ENCODE results near the gene MPHOSPH10. TPM values are rescaled to one million over a fixed set of nuclear protein-coding genes. Genes with fewer than 3 reads are reported as not detected.

The MPHOSPH10 gene
- polyA plus RNA-seq, 1 of the 3 experiments (the other 2 are of a cell fraction), result 8.7 TPM

DNA sequence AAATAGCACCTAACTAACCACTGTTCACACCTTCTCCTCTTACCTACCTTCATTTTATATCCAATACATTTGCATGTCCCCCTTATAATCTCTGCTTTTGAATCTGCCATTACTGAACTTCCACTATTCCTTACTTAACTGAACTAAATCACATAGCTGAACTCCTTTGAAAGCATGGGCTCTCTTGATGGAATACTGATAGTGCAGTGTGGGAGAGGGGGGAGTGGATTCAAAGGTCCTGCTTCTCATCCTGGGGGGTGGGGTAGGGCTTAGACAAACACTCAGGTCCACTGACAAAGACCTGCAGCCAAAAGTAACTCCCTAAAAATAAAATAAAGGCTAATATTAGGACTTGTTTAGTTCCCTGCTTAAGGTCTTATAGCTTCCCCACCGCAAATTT is 9.0 kb upstream of the MPHOSPH10 start:
- Histone ChIP-seq H4K20me1 (ENCODE audit: insufficient read depth) (no peaks in the 10 kb centered on the region), H2AFZ (ENCODE audit: low read depth) (no peak overlapping the region), H3K9me3 (no peaks in the 10 kb centered on the region), H3K4me3 (ENCODE audit: low read depth in 2 of 2, low read length in 1 of 2) (no peak overlapping the region), H3K4me1 (ENCODE audit: control insufficient read depth in 1 of 2, insufficient read depth in 2 of 2, low read depth in 1 of 2, low read length in 1 of 2) (no peaks in the 10 kb centered on the region), H3F3A (replicated peaks; ENCODE audit: insufficient read depth) (no peaks in the 10 kb centered on the region), H3K79me2 (ENCODE audit: insufficient read depth) (peaks cover 12% of the 10 kb centered on the region), H3K27ac (ENCODE audit: low read depth in 2 of 2, low read length in 1 of 2) (no peak overlapping the region), H3K36me3 (replicated peaks in 1 of 2; ENCODE audit: control insufficient read depth in 1 of 2, insufficient read depth in 2 of 2, low read length in 1 of 2) (peaks cover 10% of the 10 kb centered on the region in 2 experiments), H3K4me2 (no peak overlapping the region), H3K9me2 (no peaks in the 10 kb centered on the region), H3K9ac (no peak overlapping the region), H3K27me3 (ENCODE audit: insufficient read depth) (no peaks in the 10 kb centered on the region)
- POLR2A ChIA-PET, result interaction anchor here (1.4 kb wide), 1 partner anchor 8 kb away, joined by 6 read pairs; the partner anchor contains the start of genes MCEE and MPHOSPH10
- 94% methylated on average over 1 of the region's 1 CpG for WGBS (ENCODE audit: low lambda C conversion rate)
- TF ChIP-seq, protein P1, sequence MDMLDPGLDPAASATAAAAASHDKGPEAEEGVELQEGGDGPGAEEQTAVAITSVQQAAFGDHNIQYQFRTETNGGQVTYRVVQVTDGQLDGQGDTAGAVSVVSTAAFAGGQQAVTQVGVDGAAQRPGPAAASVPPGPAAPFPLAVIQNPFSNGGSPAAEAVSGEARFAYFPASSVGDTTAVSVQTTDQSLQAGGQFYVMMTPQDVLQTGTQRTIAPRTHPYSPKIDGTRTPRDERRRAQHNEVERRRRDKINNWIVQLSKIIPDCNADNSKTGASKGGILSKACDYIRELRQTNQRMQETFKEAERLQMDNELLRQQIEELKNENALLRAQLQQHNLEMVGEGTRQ (IDR thresholded peaks at IDR 0.05; ENCODE audit: borderline replicate concordance, low read depth, low read length), result no peak
- TF ChIP-seq TEAD4 (IDR thresholded peaks at IDR 0.05; ENCODE audit: borderline replicate concordance, insufficient read depth) (no peak), GABPA (IDR thresholded peaks at IDR 0.05; ENCODE audit: low read depth) (no peak)
- TF ChIP-seq, protein P2, sequence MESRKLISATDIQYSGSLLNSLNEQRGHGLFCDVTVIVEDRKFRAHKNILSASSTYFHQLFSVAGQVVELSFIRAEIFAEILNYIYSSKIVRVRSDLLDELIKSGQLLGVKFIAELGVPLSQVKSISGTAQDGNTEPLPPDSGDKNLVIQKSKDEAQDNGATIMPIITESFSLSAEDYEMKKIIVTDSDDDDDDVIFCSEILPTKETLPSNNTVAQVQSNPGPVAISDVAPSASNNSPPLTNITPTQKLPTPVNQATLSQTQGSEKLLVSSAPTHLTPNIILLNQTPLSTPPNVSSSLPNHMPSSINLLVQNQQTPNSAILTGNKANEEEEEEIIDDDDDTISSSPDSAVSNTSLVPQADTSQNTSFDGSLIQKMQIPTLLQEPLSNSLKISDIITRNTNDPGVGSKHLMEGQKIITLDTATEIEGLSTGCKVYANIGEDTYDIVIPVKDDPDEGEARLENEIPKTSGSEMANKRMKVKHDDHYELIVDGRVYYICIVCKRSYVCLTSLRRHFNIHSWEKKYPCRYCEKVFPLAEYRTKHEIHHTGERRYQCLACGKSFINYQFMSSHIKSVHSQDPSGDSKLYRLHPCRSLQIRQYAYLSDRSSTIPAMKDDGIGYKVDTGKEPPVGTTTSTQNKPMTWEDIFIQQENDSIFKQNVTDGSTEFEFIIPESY (IDR thresholded peaks at IDR 0.05; ENCODE audit: borderline replicate concordance, low read depth), result no peak
- DNase-seq, result no peak
- CTCF ChIA-PET, result interaction anchor here (1.4 kb wide), 2 partner anchors 9 to 21 kb away, joined by 3 to 7 read pairs; partner anchors contain the start of gene MPHOSPH10

DNA sequence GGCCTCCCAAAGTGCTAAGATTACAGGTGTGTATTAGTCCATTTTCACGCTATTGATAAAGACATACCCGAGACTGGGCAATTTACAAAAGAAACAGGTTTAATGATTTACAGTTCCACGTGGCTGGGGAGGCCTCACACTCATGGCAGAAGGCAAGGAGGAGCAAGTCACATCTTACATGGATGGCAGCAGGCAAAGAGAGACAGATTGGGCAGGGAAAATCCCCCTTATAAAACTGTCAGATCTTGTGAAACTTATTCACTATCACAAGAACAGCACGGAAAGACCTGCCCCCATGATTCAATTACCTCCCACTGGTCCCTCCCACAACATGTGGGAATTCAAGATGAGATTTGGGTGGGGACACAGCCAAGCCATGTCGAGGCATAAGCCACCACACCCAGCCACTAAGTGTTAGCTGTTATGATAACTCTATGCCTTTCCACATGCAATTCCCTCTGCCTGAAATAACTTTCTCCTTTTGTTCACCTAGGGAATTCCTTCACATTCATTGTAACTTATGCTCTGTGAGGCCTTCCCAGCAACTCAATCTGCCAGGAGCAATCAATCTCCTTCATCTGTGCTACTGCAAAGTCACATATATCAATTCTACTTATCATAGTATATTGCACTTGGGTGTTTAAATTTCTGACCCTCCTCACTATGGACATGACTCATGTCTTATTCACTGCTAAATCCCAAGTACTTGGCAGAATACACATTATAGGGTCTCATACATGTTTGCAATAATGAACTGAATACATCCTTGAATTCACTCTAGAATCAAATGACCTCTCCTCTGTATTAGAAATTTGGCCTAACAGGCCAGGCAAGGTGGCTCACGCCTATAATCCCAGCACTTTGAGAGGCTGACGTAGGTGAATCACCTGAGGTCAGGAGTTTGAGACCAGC is 7.8 kb upstream of the MPHOSPH10 start:
- Histone ChIP-seq H3F3A (replicated peaks; ENCODE audit: insufficient read depth) (no peaks in the 10 kb centered on the region), H4K20me1 (ENCODE audit: insufficient read depth) (no peaks in the 10 kb centered on the region), H3K9me2 (no peaks in the 10 kb centered on the region), H2AFZ (ENCODE audit: low read depth) (no peak overlapping the region), H3K27me3 (ENCODE audit: insufficient read depth) (no peaks in the 10 kb centered on the region), H3K27ac (ENCODE audit: low read depth in 2 of 2, low read length in 1 of 2) (no peak overlapping the region), H3K9ac (no peak overlapping the region), H3K4me1 (ENCODE audit: control insufficient read depth in 1 of 2, insufficient read depth in 2 of 2, low read depth in 1 of 2, low read length in 1 of 2) (no peaks in the 10 kb centered on the region), H3K4me3 (ENCODE audit: low read depth in 2 of 2, low read length in 1 of 2) (no peak overlapping the region), H3K4me2 (no peak overlapping the region), H3K9me3 (no peaks in the 10 kb centered on the region), H3K36me3 (replicated peaks in 1 of 2; ENCODE audit: control insufficient read depth in 1 of 2, insufficient read depth in 2 of 2, low read length in 1 of 2) (peaks cover 6 to 15% of the 10 kb centered on the region in 2 experiments), H3K79me2 (ENCODE audit: insufficient read depth) (peaks cover 19% of the 10 kb centered on the region)
- WGBS (ENCODE audit: low lambda C conversion rate), result 90% methylated on average over 6 of the region's 7 CpGs
- ChIA-PET POLR2A (interaction anchor here (1.4 kb wide), 1 partner anchor 7 kb away, joined by 6 read pairs; the partner anchor contains the start of genes MCEE and MPHOSPH10), CTCF (no interaction called here)
- TF ChIP-seq SMC3 (IDR thresholded peaks at IDR 0.05; ENCODE audit: low read depth, low read length), result no peak
- TF ChIP-seq SIN3A (IDR thresholded peaks at IDR 0.05; ENCODE audit: borderline replicate concordance, low read depth, low read length), result no peak
- TF ChIP-seq MEF2A (IDR thresholded peaks at IDR 0.05; ENCODE audit: borderline replicate concordance, low read depth), result no peak
- TF ChIP-seq EZH2phosphoT487 (IDR thresholded peaks at IDR 0.05; ENCODE audit: borderline replicate concordance, low read depth), result no peak
- TF ChIP-seq NFIC (IDR thresholded peaks at IDR 0.05; ENCODE audit: borderline replicate concordance), result no peak
- no peak for TF ChIP-seq RAD21 (IDR thresholded peaks at IDR 0.05; ENCODE audit: low read length)
- TF ChIP-seq MXI1 (IDR thresholded peaks at IDR 0.05; ENCODE audit: low read depth, low read length), result no peak
- TF ChIP-seq RXRA (IDR thresholded peaks at IDR 0.05; ENCODE audit: borderline replicate concordance, low read depth), result no peak
- TF ChIP-seq, protein P2 (IDR thresholded peaks at IDR 0.05; ENCODE audit: borderline replicate concordance, low read depth), result no peak
- no peak for TF ChIP-seq JUND (IDR thresholded peaks at IDR 0.05)
- DNase-seq, result no peak

Data from SK-N-SH (cell line).